Measurements from ENCODE around the gene ATP8B4.

ATP8B4 gene

GRCh38 chr15:49962044-49962602, 156.9 kb downstream of the ATP8B4 start:
- H3K4me3 ChIP-seq (ENCODE audit: low read depth, low read length), result no peak overlapping the region
- no peak for TF ChIP-seq CTCF (IDR thresholded peaks at IDR 0.05; ENCODE audit: low read depth, low read length)

GRCh38 chr15:49953421-49953820, 165.6 kb downstream of the ATP8B4 start:
- TF ChIP-seq CTCF (IDR thresholded peaks at IDR 0.05; ENCODE audit: low read depth, low read length), result no peak
- no peak overlapping the region for H3K4me3 ChIP-seq (ENCODE audit: low read depth, low read length)

GRCh38 chr15:49946681-49947080, 172.4 kb downstream of the ATP8B4 start:
- H3K4me3 ChIP-seq (ENCODE audit: low read depth, low read length), result no peak overlapping the region
- no peak for TF ChIP-seq CTCF (IDR thresholded peaks at IDR 0.05; ENCODE audit: low read depth, low read length)

GRCh38 chr15:49934487-49934886, 184.5 kb downstream of the ATP8B4 start:
- no peak overlapping the region for H3K4me3 ChIP-seq (ENCODE audit: low read depth, low read length)
- no peak for TF ChIP-seq CTCF (IDR thresholded peaks at IDR 0.05; ENCODE audit: low read depth, low read length)

GRCh38 chr15:49927189-49927861, 191.7 kb downstream of the ATP8B4 start:
- TF ChIP-seq CTCF (IDR thresholded peaks at IDR 0.05; ENCODE audit: low read depth, low read length), result no peak
- no peak overlapping the region for H3K4me3 ChIP-seq (ENCODE audit: low read depth, low read length)

GRCh38 chr15:49926740-49927139, 192.3 kb downstream of the ATP8B4 start:
- no peak for TF ChIP-seq CTCF (IDR thresholded peaks at IDR 0.05; ENCODE audit: low read depth, low read length)
- no peak overlapping the region for H3K4me3 ChIP-seq (ENCODE audit: low read depth, low read length)

- H3K4me3 ChIP-seq (ENCODE audit: low read depth, low read length), result no peak overlapping the region
- TF ChIP-seq CTCF (IDR thresholded peaks at IDR 0.05; ENCODE audit: low read depth, low read length), result no peak
Measured at GRCh38 chr15:49923671-49924070, 195.4 kb downstream of the ATP8B4 start.

Measured in WI38 (cell line).